KOPT-K1 (cell line): Measurements from ENCODE around the gene SUN2.

Experiments used
- H3K27ac ChIP-seq: fragments of 200-600 bp; sonication (generic); 2 replicates; pipeline ENCODE4 v1.5.1; 2016; ENCODE audit warnings: antibody characterized with exemption, mild to moderate bottlenecking, low read depth, low read length; ENCODE audit not compliant: poor library complexity, severe bottlenecking
- H3K36me3 ChIP-seq: fragments of 200-600 bp; sonication (generic); 2 replicates; pipeline ENCODE4 v1.5.1; 2017; ENCODE audit warnings: antibody characterized with exemption, mild to moderate bottlenecking, low read length, moderate library complexity; ENCODE audit not compliant: insufficient read depth
- H3K9me3 ChIP-seq: fragments of 200-600 bp; sonication (generic); 2 replicates; pipeline ENCODE4 v1.5.1; 2017; ENCODE audit warnings: antibody characterized with exemption, low read length, mild to moderate bottlenecking; ENCODE audit not compliant: insufficient read depth, poor library complexity, severe bottlenecking

SUN2 gene

GRCh38 chr22:38727123-38727522 lies 28.7 kb downstream of the SUN2 start:
- no peaks in the 10 kb centered on the region for H3K9me3 ChIP-seq
- peaks cover 100% of the 10 kb centered on the region for H3K36me3 ChIP-seq
- H3K27ac ChIP-seq, result no peak overlapping the region

- Histone ChIP-seq H3K9me3 (no peaks in the 10 kb centered on the region), H3K36me3 (peaks cover 100% of the 10 kb centered on the region), H3K27ac (no peak overlapping the region)
Observed at GRCh38 chr22:38725900-38726655, 29.7 kb downstream of the SUN2 start.

GRCh38 chr22:38724926-38725571 lies 30.7 kb downstream of the SUN2 start:
- H3K36me3 ChIP-seq, result peaks cover 99% of the 10 kb centered on the region
- no peak overlapping the region for H3K27ac ChIP-seq

GRCh38 chr22:38724176-38724575 lies 31.6 kb downstream of the SUN2 start:
- Histone ChIP-seq H3K9me3 (no peaks in the 10 kb centered on the region), H3K27ac (no peak overlapping the region), H3K36me3 (peaks cover 95% of the 10 kb centered on the region)

More at GRCh38 chr22:38724926-38725571, 30.7 kb downstream of the SUN2 start:
- no peaks in the 10 kb centered on the region for H3K9me3 ChIP-seq

DNA sequence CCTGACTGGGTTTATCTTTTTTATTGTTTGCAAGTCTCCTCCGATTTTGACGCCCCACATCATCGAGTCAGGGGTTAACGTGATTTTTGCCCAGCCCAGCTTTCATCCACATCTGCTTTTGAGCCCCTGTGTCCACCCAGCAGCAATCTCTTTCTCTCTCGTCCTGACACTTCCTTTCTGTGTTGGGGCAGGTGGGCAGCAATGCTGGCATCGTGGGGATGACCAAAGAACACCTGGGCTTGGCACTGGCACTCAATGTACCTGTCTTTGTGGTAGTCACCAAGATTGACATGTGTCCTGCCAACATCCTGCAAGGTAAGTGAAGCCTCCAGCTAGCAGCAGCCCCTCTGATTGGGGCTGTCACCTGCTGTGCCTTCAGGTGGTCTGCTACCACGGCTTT lies 34.2 kb downstream of the SUN2 start:
- Histone ChIP-seq H3K27ac (no peak overlapping the region), H3K36me3 (peaks cover 95% of the 10 kb centered on the region), H3K9me3 (no peaks in the 10 kb centered on the region)

GRCh38 chr22:38720350-38720749 lies 35.4 kb downstream of the SUN2 start:
- Histone ChIP-seq H3K36me3 (peaks cover 95% of the 10 kb centered on the region), H3K27ac (no peak overlapping the region), H3K9me3 (no peaks in the 10 kb centered on the region)

- Histone ChIP-seq H3K27ac (no peak overlapping the region), H3K36me3 (peaks cover 90% of the 10 kb centered on the region), H3K9me3 (no peaks in the 10 kb centered on the region)
Observed at GRCh38 chr22:38719196-38719595, 36.6 kb downstream of the SUN2 start.

GRCh38 chr22:38718414-38718813 lies 37.4 kb downstream of the SUN2 start:
- no peak overlapping the region for H3K27ac ChIP-seq
- peaks cover 83% of the 10 kb centered on the region for H3K36me3 ChIP-seq
- no peaks in the 10 kb centered on the region for H3K9me3 ChIP-seq

DNA sequence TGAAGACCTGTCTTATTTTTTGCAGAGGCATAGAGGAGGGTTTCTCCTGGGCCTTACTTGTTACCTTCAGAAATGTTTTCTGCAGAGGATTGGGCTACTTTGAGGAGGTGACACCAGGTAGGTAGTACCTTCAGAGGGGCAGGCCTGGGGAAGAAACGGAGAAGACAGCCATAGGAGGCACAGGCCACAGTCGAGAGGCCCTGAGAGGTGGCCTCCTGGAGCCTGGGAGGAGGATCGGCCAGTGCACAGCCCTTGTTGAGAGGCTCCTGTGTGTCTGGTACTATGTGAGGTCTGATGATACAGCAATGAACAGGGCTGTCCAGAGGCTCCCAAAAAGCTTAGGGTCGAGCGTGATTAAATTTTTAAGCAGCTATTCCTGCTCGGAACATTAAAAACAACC lies 38.6 kb downstream of the SUN2 start:
- no peak overlapping the region for H3K27ac ChIP-seq
- no peaks in the 10 kb centered on the region for H3K9me3 ChIP-seq
- H3K36me3 ChIP-seq, result peaks cover 81% of the 10 kb centered on the region

DNA sequence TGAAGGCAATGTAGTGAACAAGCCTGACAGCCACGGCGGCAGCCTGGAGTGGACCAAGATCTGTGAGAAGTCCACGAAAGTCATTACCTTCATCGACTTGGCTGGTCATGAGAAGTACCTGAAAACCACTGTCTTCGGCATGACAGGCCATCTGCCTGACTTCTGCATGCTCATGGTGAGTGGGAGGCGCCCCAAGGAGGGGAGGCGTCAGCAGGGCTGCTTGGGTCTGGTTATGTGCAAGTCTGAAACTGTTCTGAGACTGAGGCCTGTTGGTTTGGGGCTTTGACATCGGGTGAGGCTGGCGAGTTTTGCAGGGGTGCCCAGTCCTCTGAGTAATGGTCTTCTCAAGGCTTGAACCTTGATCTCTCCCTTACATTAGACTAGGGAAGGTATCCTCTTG lies 39.0 kb downstream of the SUN2 start:
- Histone ChIP-seq H3K27ac (no peak overlapping the region), H3K9me3 (no peaks in the 10 kb centered on the region), H3K36me3 (peaks cover 81% of the 10 kb centered on the region)

DNA sequence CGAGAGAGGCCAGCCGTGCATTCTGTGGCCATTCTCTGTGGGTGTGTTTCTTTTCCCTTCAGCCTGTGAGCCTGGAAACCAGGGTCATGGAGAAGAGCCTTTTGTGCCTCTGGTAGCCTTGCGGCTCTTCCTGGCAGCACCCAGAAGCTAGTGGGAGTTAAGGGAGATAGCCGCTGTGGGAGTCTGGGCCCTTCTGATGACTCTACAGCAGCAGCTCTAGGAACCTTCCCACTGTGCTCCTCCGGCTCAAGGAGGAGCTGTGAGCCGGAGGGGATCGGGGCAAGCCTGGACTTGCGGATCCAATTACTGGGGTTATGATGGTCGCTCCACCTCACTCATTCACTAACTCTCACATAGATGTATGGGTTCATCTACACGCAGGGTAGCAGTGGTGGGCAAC lies 39.5 kb downstream of the SUN2 start:
- Histone ChIP-seq H3K27ac (no peak overlapping the region), H3K9me3 (no peaks in the 10 kb centered on the region), H3K36me3 (peaks cover 78% of the 10 kb centered on the region)

GRCh38 chr22:38715852-38716251 lies 39.9 kb downstream of the SUN2 start:
- Histone ChIP-seq H3K27ac (no peak overlapping the region), H3K36me3 (peaks cover 78% of the 10 kb centered on the region), H3K9me3 (no peaks in the 10 kb centered on the region)

- Histone ChIP-seq H3K9me3 (no peaks in the 10 kb centered on the region), H3K36me3 (peaks cover 78% of the 10 kb centered on the region), H3K27ac (no peak overlapping the region)
Observed at GRCh38 chr22:38715176-38715764, 40.5 kb downstream of the SUN2 start.

DNA sequence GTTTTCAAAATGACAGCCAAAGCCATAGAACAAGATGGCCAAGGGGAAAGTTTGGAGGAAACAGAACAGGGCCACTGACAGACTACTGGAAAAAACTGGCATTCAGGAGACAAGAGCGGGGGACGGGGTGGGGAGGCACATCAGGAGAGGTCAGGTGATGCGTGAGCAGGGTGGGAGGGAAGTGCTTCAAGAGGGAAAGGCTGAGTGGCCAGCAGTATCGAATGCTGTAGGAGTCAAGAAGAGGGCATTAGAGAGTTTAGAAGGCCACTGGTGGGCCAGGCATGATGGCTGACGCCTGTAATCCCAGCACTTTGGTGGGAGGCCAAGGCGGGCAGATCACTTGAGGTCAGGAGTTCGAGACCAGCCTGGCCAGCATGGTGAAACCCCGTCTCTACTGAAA lies 41.9 kb downstream of the SUN2 start:
- H3K27ac ChIP-seq, result no peak overlapping the region
- no peaks in the 10 kb centered on the region for H3K9me3 ChIP-seq
- peaks cover 81% of the 10 kb centered on the region for H3K36me3 ChIP-seq

DNA sequence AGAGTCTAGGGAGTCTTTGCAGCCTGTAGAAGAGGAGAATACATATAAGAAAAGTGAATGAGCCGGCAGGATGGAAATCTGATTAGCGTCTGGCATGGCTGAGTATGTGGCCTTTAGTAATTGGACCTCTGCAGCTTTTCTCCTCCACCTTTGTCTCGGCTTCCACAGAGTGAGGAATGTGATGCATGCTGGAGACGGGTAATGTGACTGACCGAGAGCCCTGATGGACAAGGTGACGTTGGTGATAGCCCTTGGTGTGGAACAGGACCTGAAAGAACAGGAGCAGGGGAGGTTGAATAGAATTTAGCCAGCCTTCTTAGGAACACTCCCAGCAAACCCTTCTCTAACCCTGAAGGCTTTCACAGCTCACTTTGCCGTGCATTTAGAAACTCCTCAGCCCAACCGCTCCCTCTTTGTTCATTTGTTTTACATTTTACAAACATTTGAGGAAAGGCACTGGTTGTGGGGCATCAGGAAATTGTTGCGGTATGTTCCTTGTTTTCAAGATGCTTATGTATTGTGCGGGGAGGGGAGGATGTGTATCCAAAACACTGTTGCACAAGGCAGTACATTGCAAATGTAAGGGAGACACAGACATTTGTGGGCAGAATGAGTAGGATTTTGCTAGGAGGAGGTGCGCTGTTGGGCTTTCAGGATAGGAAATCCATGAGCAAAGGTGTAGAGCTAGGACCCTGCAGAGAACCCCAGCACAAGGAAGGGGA lies 43.2 kb downstream of the SUN2 start:
- Histone ChIP-seq H3K9me3 (no peaks in the 10 kb centered on the region), H3K27ac (no peak overlapping the region), H3K36me3 (peaks cover 74% of the 10 kb centered on the region)
